Measurements from ENCODE around the gene PDE1A.

Gene PDE1A

GRCh38 chr2:182113334-182113733 is 313.5 kb downstream of the PDE1A start:
- no peak for DNase-seq

- DNase-seq, result no peak
These were observed 316.5 kb downstream of the PDE1A start for GRCh38 chr2:182110347-182110746.

- DNase-seq, result no peak
These were observed 323.3 kb downstream of the PDE1A start for GRCh38 chr2:182103526-182103925.

- peak; percentile 69 for DNase-seq
These were observed 325.6 kb downstream of the PDE1A start for GRCh38 chr2:182101263-182101662.

- peak; percentile 18 for DNase-seq
These were observed 328.2 kb downstream of the PDE1A start for GRCh38 chr2:182098648-182099047.

GRCh38 chr2:182097571-182098164 is 329.2 kb downstream of the PDE1A start:
- DNase-seq, result no peak

- no peak for DNase-seq
These were observed 336.4 kb downstream of the PDE1A start for GRCh38 chr2:182090486-182090885.
